Fibroblast of villous mesenchyme (primary cell): ENCODE measurements around the gene GRIK1. TPM values are rescaled to one million over a fixed set of nuclear protein-coding genes. Genes with fewer than 3 reads are reported as not detected.
A peak's percentile ranks its signal among the peaks of the same experiment; 100 is the strongest.

Source experiments
- DNase-seq: peaks from one replicate; pipeline ENCODE4 v3.0.0-alpha.2; 2010; ENCODE audit warnings: low read depth
- H3K4me3 ChIP-seq: 2 replicates; pipeline ENCODE4 v1.5.1; 2011; ENCODE audit warnings: low read depth, mild to moderate bottlenecking, low read length
- total RNA-seq: library from RNA; depleted of rRNA; stranded (reverse); fragments of >200 nt; gene quantifications from 2 replicates; pipeline ENCODE4 v1.2.3, GENCODE V29; 2012
- TF ChIP-seq, protein P1 (sequence below): IDR thresholded peaks from 2 replicates; pipeline ENCODE4 v1.5.1; 2012; ENCODE audit warnings: low read depth, mild to moderate bottlenecking, low read length; ENCODE audit not compliant: insufficient read depth

The GRIK1 gene
- total RNA-seq, 1 donor: under 0.01 TPM

DNA sequence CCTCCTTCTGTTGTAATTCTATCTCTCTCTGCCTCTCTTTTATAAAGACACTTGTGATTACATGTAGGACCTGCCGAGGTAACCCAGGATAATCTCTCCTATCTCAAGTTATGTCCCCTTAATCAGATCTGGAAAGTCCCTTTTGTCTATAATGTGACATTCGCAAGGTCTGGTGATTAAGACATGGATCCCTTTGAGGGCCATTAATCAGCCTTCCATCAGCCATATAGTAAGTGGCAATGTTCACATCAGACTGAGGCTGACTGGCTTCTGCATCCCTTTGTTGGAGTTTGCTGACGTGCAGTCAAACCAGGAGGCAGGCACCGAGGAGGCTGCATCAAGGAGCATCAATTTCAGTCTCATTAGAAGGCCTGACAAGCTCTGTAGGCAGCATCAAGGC lies 431.5 kb downstream of the GRIK1 start:
- no peak overlapping the region for H3K4me3 ChIP-seq
- TF ChIP-seq, protein P1, sequence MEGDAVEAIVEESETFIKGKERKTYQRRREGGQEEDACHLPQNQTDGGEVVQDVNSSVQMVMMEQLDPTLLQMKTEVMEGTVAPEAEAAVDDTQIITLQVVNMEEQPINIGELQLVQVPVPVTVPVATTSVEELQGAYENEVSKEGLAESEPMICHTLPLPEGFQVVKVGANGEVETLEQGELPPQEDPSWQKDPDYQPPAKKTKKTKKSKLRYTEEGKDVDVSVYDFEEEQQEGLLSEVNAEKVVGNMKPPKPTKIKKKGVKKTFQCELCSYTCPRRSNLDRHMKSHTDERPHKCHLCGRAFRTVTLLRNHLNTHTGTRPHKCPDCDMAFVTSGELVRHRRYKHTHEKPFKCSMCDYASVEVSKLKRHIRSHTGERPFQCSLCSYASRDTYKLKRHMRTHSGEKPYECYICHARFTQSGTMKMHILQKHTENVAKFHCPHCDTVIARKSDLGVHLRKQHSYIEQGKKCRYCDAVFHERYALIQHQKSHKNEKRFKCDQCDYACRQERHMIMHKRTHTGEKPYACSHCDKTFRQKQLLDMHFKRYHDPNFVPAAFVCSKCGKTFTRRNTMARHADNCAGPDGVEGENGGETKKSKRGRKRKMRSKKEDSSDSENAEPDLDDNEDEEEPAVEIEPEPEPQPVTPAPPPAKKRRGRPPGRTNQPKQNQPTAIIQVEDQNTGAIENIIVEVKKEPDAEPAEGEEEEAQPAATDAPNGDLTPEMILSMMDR: no peak
- DNase-seq: no peak

DNA sequence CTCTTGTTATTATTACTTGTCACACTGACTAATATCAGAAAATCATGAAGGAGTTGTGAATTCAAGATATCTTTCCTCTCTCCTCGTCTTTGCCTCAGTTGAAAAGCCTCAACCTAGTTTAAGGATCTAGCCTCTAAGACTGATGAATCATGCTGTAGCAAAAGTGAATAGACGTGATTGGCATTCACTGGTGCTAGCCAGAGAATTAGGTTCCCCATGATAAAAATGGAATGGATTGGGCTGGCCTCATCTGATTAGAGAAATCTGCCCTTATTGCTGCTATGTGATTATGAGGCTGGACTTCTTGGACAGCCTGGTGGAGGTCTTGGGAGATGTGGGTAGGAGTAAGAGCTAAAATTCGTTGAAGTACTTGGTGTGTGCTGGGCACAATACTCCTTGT lies 432.8 kb downstream of the GRIK1 start:
- DNase-seq: no peak
- TF ChIP-seq, protein P1: no peak
- H3K4me3 ChIP-seq: no peak overlapping the region

DNA sequence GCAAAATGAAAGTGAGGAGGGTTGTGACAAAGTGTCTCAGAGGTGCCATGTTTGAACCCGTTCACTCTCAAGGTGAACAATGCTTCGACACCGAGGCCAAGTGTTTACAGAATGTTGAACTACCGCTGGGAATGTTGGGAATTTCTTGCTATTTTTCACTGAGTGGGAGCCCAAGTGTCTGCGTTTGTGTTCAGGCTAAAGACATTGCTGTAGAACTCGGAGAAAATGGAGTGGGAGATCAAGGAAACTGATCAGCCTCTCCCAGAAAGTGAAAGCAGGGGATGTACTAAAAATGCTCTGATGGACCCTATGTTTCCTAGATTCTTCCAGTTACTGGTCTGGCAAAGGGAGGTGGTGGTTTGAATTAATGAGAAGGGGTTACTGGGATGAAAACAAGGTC lies 433.6 kb downstream of the GRIK1 start:
- H3K4me3 ChIP-seq: no peak overlapping the region
- DNase-seq: no peak
- TF ChIP-seq, protein P1: no peak

DNA sequence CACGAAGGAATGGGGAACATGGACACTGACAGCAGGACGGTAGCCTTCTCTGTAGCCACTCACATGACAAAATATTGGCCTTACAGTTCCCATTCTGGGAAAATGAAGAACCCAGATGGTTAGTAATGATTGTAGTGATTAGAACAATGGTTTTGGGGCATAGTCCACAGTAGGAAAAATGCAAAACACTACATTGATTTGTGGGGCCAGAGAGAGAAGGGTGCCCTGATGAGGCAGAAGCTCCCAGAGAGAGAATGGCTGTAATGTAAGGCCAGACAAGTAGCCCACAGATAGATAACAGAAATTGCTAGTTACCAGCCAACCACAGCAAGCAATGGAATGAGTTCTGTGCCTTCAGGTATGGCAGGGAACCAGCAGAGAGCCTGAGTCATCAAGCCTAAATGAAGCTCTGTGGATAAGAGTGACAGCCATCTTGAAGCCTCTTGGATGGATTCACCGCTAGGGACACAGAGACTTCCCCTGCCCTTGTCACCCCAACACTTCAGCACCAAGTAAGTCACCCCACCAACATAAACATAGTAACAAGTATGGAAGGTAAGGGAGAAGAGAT lies 435.0 kb downstream of the GRIK1 start:
- no peak overlapping the region for H3K4me3 ChIP-seq
- DNase-seq: no peak
- TF ChIP-seq, protein P1: no peak

DNA sequence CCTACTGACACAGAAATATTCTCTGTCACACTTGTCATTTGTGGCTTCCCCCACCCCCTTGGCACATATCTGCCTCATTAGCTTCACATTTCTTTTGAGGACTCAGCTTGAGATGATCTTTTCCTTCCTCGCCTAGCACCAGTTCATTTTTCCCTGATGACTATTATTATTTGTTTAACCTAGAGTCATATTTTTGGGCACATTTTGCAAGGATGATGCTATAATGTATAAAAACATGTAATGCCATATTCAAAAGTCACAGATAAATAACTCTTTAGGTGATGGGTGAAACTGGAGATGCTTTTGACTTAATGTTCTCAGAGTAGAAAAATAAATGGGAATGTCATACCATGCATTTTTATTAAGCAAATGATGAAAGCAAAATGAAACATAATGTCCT lies 438.3 kb downstream of the GRIK1 start:
- peak; percentile 79 for DNase-seq
- TF ChIP-seq, protein P1: no peak
- no peak overlapping the region for H3K4me3 ChIP-seq

DNA sequence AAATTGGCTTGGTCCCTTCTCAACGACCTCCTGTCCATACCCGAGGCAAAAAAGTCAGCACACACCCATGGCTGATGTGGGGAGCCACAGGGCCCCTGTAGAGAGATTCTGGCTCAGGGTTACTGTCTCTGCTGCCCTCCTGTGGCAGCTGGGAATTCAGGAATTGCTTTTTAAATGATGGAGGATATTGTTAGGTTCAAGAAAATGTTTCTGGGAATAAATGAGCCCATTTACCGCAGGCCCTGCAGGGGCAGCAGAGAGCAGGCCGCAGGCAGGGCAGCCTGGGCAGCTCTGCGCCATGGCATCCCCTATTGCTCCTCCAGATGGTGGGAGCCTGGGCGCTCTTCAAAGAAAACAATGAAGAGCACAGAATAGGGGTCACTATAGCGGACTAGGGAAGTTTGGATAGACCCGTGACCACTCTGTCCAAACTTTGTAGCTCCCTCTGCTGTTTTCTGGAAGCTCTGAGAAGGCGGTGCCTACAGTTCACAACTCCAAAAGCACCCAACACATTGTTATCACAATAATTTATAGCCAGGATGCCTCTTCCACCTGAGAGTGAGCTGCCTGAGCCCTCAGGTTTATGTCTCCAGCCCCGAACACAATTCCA lies 440.0 kb downstream of the GRIK1 start:
- peak; percentile 48 for DNase-seq
- TF ChIP-seq, protein P1: peak; percentile 69
- no peak overlapping the region for H3K4me3 ChIP-seq

DNA sequence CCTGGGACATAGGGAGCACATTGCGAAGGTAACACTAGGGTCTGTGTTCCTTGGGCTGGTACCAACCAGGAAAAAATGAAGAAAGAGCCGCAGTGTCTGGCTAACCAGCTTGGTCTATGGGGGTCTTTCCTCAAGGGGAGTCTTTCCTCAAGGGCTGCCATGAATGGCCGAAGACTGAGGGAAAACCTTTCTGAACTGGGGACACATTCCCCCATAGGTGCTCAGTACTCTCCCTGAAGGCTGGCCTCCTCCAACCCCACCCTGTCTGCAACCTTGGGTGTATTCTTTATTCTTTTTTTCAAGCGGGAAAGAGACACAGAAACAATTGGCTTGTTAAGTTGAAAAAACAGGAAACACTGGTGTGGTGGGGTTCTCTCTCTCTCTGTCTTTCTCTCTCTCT lies 440.6 kb downstream of the GRIK1 start:
- H3K4me3 ChIP-seq: no peak overlapping the region
- TF ChIP-seq, protein P1: no peak
- no peak for DNase-seq
